HG03064 (cell line): Measurements from ENCODE around the gene POLDIP2.

ENCODE experiments used
- ATAC-seq: cut with Tn5 transposase; IDR thresholded peaks from one replicate; pipeline ENCODE4 v1.9.1; 2021; ENCODE audit warnings: low read depth; ENCODE audit not compliant: unreplicated experiment

The POLDIP2 gene

DNA sequence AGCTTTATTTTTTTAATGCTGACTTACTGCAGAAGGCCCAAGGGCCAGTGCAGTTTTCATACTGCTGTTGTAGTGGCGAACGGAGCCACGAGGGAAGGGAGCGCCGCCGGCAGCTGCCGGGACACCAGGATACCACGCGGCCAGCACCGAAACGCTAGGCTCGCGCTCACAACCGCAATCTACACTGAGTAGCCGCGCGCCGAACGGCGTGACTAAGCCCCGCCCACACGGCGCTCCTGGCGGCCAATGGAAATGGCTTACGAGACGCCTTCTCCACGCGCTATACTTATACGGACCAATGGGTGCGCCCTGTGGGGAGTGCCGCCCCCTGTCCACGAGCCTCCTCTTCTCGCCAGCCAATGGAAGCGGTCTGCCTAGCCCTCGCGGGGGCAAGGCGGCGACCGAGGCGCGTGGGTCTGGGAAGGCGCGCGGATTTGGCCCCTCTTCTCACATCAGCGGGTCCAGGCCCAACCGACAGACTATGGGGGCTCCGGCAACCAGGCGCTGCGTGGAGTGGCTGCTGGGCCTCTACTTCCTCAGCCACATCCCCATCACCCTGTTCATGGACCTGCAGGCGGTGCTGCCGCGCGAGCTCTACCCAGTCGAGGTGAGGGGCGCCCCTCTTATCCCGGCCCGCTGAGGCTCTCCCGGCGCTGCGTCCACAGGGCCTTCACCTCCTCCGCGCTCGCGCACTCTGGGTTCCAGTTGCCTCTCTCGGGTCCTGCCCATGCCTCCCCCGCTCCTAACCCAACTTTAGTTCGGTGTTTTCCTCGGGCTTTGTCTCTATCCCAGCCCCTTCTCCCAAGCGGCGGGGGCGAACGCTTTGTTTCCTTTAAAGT, 38.3 kb downstream of the POLDIP2 start, which contains the start of gene TMEM97:
TSS of gene TMEM97 (plus strand) at position 442 of the 839 bp plus-strand sequence. CDS start at position 482, 40 bp downstream.
- peak; percentile 83 for ATAC-seq

DNA sequence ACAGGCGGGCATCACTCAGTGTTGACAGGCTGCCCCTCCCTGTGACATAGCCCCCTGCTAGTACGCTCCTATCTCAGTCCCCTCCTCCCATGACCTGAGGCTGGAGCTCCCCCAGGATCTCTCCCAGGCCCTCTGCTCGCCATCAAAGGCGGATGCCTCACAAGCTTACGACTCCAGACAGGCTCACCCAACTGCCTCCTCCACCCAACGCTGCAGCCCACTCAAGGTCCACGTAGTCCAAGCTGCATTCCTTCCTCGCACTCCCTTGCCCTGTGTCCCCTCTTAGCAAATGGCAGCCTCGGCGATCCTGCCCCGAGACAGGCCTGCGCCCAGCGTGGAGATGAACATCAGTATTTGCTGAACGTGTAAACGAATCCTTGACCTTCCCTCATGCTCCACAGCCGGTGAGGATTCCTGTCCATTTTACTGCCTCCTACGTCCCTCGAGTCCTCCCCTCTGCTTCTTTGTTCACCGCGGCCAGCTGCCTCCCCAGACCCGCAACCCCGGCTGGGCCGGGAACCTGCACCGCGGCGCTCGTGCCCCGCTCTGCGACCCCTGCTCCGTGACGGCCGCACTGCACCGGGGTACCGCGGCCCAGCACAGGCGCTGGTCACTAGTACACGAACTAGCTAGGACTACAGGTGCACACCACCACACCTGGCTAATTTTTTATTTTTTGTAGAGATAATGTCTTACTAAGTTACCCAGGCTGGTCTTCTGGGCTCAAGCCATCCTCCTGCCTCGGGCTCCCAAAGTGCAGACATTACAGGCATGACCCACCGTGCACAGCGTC, 39.2 kb downstream of the POLDIP2 start:
- peak; percentile 6 for ATAC-seq

DNA sequence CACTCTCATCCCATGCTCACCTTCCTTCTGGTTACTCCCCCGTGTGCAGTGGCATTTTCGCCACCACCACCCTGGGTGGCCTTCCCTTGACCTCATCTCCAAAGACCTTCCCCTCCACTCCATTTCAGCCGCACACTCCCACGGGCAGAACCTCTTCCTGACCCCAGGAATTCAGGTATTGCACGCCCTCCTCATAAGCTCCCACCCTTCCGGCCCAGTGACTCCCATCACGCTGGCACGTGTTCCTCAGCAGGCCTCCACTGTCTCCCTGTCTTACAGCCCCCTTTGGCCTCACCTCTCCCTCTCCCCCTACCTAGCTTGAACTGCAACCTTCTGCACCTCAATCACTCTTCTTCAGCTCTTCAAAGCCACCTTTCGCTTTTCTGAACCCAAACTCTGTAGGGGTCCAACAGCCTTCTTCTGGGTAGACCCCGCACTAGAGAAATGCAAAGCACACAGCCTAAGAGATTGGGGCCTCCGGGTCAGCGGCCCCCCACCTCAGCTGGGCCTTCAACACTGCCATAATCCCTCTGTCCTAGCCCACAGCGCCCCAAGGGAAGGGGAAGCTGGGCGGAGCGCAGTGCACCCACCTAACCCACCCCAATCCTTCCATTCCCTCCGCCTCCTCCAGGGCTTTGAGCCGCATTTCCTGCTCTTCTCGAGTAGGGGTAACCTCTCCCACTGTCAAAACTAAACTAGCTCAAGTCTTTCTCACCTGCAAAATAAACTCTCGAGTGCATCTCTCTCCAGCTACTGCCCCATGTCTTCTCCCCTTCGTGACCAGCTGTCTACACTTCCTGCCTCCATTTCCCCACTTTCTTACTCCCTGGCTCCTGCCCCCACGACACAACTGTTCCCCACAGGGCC, 40.0 kb downstream of the POLDIP2 start:
- ATAC-seq = no peak

DNA sequence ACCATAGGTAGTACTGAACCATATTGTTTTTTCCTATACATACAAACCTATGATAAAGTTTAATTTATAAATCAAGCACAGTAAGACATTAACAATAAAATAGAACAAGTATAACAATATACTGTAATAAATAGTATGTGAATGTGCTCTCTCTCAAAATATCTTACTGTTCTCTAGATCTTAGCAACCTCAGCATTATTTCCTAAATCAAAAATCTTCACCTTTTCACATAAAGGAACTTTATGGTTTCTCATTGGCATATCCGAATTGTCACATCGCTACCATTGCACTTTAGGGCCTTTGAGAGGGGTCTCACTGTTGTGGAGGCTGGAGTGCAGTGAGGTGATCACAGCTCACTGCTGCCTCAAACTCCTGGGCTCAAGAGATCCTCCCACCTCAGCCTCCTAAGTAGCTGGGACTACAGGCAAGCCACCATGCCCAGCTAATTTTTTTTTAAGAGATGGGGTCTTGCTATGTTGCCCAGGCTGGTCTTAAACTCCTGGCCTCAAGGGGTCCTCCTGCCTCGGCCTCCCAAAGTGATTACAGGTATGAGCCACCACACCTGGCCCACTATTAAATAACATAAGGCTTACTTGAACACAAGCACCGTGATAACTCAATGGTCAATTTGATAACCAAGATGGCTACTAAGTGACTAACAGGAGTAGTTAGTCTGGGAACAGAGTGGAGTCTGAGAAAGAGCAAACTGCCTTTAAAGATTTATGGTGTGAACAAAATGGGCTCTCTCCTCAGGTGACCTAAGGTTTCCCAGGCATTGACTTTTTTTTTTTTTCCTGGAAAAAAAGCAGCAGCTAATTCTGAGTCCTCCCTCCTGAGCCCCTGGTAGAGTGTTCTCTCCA, 41.3 kb downstream of the POLDIP2 start:
- no peak for ATAC-seq

DNA sequence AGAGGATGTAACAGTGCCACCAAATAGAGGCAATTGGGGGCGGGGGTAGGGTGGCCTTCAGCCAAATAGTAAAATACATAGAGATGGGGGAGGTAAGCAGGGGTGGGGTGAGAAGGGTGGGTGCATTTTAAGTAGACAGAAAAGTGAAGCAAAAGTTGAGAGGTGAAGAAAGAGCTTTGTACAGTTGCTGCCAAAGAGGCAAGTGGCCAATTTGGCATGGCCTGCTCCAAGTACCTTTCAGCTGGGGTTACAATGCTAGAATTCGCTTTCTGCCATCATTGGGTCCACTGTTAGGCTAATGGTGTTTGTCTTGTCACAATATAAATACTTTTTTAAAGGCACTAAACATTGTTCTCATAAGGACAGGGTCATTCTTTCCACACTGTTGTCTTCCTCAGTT, 43.5 kb downstream of the POLDIP2 start:
- ATAC-seq = no peak

DNA sequence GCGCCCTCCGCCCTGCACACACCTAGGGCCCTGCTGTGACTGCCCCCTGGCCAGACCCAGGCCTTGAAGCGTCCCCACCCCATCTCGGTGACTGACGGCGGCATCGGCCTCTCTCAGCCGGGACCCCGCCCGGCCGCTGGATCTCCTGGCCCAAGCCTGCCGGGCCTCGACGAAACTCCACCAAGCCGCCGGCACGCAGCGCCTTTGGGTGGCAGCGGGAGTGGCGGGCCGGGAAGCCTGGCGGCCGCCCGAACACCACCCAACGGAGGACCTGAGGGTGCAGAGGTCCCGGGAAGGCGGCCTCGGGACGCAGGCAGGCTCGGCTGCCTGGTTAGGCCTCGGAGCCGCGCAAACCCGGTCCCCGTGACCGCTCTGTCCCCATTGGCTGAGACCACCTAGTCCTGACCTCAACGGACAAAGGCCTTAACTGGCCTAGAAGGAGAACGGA, 50.3 kb downstream of the POLDIP2 start:
- no peak for ATAC-seq

DNA sequence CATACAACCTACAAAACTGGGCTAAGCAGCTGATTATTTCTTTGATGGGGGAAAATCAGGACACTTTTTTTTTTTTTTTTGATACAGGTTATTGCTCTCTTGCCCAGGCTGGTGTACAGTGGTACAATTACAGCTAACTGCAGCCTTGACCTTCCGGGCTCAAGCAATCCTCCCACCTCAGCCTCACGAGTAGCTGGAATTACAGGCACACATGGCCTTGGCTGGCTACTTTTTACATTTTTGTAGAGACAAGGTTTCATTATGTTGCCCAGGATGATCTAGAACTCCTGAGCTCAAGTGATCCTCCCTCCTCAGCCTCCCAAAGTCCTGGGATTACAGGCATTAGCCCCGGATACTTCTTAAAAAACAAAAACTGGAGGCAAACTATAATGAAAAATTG, 58.9 kb downstream of the POLDIP2 start:
- no peak for ATAC-seq
